Measurements from ENCODE around the gene HCN3.

HCN3 gene

GRCh38 chr1:155254714-155255242 is 22.5 kb upstream of the HCN3 start:
- DNase-seq = peak; percentile 24

DNA sequence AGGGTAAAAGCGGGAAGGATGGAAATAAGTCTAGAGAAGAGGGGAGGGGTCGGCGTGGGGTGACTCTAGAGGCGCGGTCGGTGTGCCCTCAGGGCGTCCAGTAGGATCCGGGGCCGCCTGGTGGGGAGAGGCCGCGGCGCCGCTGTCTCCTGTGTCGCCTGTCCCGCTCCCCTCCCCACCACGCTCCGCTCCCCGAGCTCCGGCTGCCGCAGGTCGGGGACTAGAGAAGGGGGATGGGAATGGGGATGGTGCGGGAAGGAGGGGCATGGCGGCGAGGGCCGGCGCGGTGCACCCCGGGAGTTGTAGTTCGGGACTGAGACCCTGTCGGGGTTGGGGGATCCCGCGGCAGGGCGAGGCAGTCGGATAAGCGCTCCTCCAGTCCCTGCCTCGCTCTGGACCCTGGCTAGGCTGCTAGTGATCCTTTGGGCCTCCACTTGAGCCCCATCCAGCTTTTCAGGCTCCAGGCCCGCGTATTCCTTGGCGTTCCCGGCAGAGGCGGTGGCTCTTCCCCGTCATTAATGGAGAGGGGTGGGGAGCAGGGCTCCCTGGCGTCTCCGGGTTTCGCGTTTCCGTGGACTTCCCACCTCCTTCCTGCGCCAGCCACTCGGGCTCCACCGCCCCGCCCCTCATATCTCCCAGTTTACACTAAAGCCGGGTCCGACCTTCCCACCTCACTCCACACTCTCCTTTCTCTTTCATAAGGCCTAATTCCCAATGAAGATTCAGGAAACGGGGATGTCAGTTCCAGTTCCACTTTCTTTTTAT is 21.8 kb upstream of the HCN3 start, which contains the start of gene ENTREP3:
ENTREP3 (minus strand) TSS at position 241 of the 765 bp plus-strand sequence. CDS start 606 bp downstream, outside the sequence.
- DNase-seq = peak; percentile 89

- no peak for DNase-seq
Measured at GRCh38 chr1:155256058-155256852, 21.0 kb upstream of the HCN3 start.

DNA sequence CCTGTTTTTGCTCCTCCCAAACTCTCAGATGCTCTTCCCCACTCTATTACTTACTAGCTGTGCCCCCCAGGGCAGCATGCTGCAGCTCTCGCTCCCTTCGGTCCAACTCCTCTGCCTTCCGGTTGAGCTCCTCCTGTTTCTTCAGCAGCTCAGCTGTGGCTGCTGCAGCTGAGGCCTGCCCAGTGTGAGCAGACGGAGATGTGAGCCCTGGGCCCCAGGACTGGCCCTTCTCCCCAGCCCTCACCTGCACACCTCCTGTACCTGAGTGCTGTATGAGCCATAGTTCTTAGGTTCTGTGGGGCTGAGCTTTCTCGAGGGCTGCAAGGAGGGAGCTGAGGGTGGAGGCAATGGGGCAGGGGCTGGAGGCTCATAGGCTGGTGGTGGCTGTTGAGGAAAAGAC is 17.0 kb upstream of the HCN3 start:
- DNase-seq = no peak

- peak; percentile 32 for DNase-seq
Measured at GRCh38 chr1:155261493-155261851, 15.8 kb upstream of the HCN3 start.

DNA sequence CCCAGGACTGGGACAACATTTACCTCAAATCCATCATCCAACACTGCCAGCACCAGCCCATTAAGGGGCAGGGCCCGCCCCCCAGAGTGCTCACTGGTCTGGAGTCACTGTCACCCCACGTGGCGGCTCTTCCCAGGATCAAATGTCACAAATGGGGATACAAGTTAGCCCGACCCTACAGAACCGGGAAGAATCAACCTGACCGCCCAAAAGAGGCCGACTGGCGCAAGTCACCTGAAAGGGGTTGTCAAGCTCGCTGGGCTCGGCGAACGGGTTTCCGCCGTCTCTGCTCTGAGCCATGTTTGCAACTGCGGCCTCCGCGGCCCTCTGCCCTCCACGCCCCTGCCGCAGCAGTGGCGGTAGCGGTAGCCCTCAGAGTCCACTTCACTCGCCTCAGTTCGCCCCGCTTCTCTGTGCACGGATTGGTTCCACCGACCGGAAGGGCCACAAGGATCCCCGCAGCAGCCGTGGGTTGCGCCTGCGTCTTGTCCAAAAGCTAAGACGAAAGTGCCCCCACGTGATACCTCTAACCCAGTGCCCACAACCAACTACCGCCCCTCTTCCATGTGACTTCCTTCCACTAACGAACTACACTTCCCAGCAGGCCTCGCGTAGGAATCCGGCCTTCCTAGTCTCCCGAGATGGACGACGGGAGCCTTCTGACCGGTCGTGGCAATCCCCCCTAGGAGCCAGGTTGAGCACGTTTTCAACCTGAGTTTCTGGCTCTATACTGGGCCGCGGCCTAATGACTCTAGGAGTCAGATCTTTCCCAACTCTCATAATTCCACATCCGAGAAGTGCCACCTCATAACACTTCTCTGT is 15.2 kb upstream of the HCN3 start, which contains the start of gene SCAMP3:
SCAMP3 (minus strand) TSS at position 509 of the 822 bp plus-strand sequence; CDS start at position 300, 209 bp downstream.
- peak; percentile 93 for DNase-seq

- no peak for DNase-seq
Measured at GRCh38 chr1:155263067-155263466, 14.2 kb upstream of the HCN3 start.

DNA sequence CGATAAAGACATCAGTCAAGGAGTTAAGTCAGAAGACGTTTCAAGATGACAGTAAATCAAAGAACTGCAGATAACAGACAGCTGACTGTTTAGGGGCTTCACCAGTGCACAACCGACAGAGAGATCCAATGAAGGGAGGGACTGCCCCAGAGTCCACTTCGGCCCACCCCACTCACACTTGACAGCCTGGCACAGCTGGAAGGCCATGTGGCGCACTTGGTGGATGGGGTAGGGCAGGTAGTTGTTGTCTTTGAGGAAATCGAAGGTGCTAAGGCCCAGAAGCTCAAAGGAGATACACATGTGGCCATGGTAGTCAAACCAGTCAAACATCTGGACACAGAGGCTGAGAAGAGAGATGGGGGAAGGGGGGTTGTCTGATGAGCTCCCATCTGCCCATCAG is 10.7 kb upstream of the HCN3 start:
- DNase-seq = no peak

- DNase-seq = no peak
Measured at GRCh38 chr1:155267373-155267772, 9.9 kb upstream of the HCN3 start.

- DNase-seq = no peak
Measured at GRCh38 chr1:155268630-155269029, 8.6 kb upstream of the HCN3 start.

GRCh38 chr1:155269381-155269780 is 7.9 kb upstream of the HCN3 start:
- no peak for DNase-seq

DNA sequence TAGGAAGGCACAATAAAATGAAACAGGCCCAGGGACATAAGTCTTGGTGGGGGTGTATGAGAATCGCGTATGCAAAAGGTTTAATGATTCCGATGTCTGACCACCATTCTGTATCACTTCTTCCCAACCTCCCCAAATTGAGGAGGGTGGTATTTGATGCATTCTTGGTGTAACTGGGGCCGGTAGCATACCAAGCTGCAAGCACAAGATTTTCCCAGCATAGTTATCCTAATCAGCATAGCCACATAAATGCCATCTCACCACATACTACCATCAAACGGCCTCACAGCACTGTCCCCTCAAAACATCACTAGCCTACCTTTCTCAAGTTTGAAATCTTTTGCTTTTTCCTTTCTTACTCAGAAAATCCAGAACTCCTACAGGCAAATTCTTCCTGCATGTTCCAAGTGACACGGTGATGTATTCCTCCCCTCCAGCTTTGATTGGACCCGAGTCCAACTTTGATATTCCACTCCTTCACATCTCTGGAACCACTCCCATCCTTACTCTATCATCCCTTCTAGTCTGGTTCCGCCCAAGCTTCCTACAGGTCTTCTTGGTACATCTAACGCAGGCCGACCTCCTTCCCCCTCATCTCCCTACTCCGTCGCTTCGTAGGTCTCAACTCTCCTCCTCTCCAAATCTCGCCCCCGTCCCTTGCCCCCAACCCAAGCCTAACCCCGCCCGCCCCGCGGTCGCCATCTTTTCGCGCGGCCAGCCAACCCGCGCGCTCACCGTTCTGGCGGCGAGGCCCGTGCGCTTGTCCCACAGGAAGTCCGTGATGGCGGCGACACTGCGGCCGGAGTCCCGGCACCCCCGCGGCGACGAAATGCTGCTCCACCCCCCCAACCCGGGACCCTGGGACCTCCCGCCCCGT is 4.6 kb upstream of the HCN3 start:
- no peak for DNase-seq

- peak; percentile 99 for DNase-seq
Measured at GRCh38 chr1:155273343-155274245, 3.7 kb upstream of the HCN3 start, which contains the start of gene CLK2. TSS of gene CLK2 (minus strand) at chr1:155273504. CDS start at chr1:155270977, 2,527 bp downstream.

- peak; percentile 80 for DNase-seq
Measured at GRCh38 chr1:155277902-155278688, 832 bp downstream of the HCN3 start.

DNA sequence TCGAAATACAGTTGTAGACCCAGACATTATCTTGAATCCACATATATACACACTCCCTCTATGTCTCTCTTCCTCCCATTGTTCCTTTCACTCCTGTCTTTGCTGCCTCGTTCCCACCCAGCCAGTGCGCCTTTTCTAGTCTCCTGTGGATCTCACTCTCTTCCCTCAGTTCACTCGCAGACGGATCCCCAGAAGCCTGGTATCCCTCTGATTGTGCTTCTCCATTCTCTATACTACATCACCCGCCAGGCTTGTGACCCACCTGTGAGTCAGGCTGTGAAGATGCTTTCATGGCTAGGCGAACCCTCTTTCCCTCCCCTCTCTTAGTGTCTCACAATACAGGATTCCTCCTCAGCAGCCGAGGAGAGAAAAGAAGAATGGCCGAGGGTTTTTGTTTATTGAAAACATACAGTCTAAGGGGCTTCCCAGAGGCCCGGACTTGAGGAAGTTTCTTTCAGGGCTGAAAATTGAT is 1.5 kb downstream of the HCN3 start:
- DNase-seq = no peak

DNA sequence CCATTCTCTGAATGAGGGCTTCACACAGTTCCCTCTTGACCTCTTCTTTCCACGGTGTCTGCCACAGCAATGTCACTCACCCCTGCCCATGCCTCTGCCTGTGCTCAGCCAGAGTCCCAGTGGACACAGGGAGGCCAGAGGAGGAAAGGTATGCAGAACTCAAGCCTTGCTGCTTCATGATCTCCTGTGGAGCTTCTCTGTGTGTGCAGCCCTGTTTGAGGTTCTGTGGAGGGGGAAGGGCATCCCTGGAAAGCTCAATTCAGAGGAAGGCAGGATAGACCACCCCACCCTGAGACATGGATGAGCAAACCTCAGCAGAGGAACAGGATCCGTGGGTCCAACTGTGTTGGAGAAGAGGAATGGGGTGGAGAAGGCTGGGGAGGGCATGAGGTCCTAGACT is 2.0 kb downstream of the HCN3 start:
- DNase-seq = no peak

DNA sequence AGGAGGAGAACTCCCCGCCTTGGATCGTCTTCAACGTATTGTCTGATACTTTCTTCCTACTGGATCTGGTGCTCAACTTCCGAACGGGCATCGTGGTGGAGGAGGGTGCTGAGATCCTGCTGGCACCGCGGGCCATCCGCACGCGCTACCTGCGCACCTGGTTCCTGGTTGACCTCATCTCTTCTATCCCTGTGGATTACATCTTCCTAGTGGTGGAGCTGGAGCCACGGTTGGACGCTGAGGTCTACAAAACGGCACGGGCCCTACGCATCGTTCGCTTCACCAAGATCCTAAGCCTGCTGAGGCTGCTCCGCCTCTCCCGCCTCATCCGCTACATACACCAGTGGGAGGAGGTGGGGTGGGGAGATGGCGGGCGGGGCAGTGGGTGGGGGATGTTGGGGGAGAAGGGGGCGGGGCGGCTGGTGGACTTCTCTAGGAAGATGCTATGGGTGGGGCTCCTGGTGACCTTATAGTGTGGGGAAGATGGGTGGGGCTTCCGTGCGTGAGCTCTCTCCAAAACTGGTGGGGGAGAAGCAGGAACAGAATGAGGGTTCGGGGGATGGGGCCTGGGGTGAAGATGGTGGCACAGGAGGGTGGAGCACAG is 5.3 kb downstream of the HCN3 start:
- no peak for DNase-seq

GRCh38 chr1:155284476-155284875 is 7.2 kb downstream of the HCN3 start:
- no peak for DNase-seq

GRCh38 chr1:155285063-155285462 is 7.8 kb downstream of the HCN3 start:
- no peak for DNase-seq
